ENCODE results near the gene PCNT. TPM values are rescaled to one million over a fixed set of nuclear protein-coding genes. Genes with fewer than 3 reads are reported as not detected.
A peak's percentile ranks its signal among the peaks of the same experiment; 100 is the strongest.

Gene PCNT
- total RNA-seq, 1 donor from 2014 or later: 36.0 TPM

GRCh38 chr21:46424039-46424591, 100.2 kb downstream of the PCNT start:
- Mint-ChIP-seq H3K27ac (ENCODE audit: unreplicated experiment) (no peak overlapping the region), H3K36me3 (ENCODE audit: low read depth, unreplicated experiment) (peaks cover 11% of the 10 kb centered on the region), H3K9me3 (ENCODE audit: unreplicated experiment) (no peaks in the 10 kb centered on the region), H3K27me3 (ENCODE audit: unreplicated experiment) (peaks cover 1% of the 10 kb centered on the region), H3K4me3 (ENCODE audit: unreplicated experiment) (no peak overlapping the region), H3K4me1 (ENCODE audit: unreplicated experiment) (peaks cover 7% of the 10 kb centered on the region)
- peak; percentile 25 for DNase-seq (ENCODE audit: low spot score)
- TF ChIP-seq, protein P1, sequence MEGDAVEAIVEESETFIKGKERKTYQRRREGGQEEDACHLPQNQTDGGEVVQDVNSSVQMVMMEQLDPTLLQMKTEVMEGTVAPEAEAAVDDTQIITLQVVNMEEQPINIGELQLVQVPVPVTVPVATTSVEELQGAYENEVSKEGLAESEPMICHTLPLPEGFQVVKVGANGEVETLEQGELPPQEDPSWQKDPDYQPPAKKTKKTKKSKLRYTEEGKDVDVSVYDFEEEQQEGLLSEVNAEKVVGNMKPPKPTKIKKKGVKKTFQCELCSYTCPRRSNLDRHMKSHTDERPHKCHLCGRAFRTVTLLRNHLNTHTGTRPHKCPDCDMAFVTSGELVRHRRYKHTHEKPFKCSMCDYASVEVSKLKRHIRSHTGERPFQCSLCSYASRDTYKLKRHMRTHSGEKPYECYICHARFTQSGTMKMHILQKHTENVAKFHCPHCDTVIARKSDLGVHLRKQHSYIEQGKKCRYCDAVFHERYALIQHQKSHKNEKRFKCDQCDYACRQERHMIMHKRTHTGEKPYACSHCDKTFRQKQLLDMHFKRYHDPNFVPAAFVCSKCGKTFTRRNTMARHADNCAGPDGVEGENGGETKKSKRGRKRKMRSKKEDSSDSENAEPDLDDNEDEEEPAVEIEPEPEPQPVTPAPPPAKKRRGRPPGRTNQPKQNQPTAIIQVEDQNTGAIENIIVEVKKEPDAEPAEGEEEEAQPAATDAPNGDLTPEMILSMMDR (IDR thresholded peaks at IDR 0.05; ENCODE audit: unreplicated experiment): no peak

DNA sequence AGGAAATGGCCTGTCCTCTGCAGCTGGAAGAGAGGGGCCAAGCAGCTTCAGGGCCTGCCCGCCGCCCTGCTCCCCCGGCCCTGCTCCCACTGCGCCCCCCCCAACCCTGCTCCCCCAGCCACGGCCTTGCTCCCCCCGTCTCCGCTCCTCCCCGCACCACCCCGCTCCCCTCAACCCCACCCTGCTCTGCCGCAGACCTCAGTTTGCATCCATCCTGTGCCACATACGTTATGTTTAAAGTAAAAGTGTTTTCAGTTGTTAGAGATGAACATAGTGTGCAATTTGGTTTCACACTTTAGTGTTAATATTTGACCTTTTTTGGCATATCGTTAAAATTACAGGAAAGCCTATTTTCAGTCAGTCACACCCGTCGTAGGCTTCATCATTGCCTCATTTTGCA, 100.7 kb downstream of the PCNT start:
- no peak overlapping the region for H3K4me3 Mint-ChIP-seq (ENCODE audit: unreplicated experiment)
- DNase-seq (ENCODE audit: low spot score): no peak
- H3K36me3 Mint-ChIP-seq (ENCODE audit: low read depth, unreplicated experiment): peaks cover 10% of the 10 kb centered on the region
- H3K9me3 Mint-ChIP-seq (ENCODE audit: unreplicated experiment): no peaks in the 10 kb centered on the region
- H3K27ac Mint-ChIP-seq (ENCODE audit: unreplicated experiment): no peak overlapping the region
- peaks cover 4% of the 10 kb centered on the region for H3K27me3 Mint-ChIP-seq (ENCODE audit: unreplicated experiment)
- TF ChIP-seq, protein P1 (IDR thresholded peaks at IDR 0.05; ENCODE audit: unreplicated experiment): no peak
- peaks cover 7% of the 10 kb centered on the region for H3K4me1 Mint-ChIP-seq (ENCODE audit: unreplicated experiment)

DNA sequence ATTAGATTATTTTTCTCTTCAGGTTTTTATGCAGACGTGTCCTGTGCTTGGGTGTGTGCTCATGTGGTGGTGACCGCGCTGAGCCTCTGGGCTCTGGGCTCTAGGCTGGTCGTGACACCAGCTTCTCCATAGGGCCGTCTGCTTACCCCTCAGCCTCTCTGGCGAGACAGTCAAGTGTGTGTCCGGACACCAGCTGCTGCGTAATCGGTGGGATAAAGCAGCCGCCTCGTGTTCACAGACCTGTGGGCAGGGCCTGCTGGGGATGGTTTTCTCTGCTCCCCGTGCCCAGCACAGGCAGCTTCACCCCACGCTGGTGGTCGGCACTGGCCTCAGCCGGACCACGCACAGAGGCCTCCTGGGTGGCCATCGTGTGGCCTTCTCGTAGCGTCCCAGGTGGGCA, 101.1 kb downstream of the PCNT start:
- Mint-ChIP-seq H3K27me3 (ENCODE audit: unreplicated experiment) (peaks cover 4% of the 10 kb centered on the region), H3K36me3 (ENCODE audit: low read depth, unreplicated experiment) (peaks cover 8% of the 10 kb centered on the region), H3K4me3 (ENCODE audit: unreplicated experiment) (no peak overlapping the region), H3K9me3 (ENCODE audit: unreplicated experiment) (no peaks in the 10 kb centered on the region), H3K4me1 (ENCODE audit: unreplicated experiment) (peaks cover 6% of the 10 kb centered on the region), H3K27ac (ENCODE audit: unreplicated experiment) (no peak overlapping the region)
- TF ChIP-seq, protein P1 (IDR thresholded peaks at IDR 0.05; ENCODE audit: unreplicated experiment): no peak
- no peak for DNase-seq (ENCODE audit: low spot score)

DNA sequence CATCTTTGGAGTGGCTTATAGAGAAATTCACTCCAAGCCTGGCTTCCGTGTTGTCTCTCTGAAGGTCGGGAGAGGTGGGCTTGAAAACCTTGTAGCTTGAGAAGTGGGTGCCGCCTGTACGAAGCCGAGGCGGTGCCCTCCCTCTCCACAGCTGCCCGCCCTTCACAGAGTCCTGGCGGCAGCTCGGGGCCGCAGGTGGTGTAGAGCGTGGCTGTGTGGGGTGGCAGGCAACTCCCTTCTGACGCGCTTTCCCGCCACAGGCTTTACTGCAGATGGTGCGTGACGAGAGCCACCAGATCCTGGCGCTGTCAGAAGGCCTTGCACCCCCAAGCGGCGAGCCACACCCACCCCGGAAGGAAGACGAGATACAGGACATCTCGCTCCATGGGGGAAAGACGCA, 101.6 kb downstream of the PCNT start:
- Mint-ChIP-seq H3K9me3 (ENCODE audit: unreplicated experiment) (no peaks in the 10 kb centered on the region), H3K27ac (ENCODE audit: unreplicated experiment) (no peak overlapping the region), H3K27me3 (ENCODE audit: unreplicated experiment) (peaks cover 4% of the 10 kb centered on the region), H3K4me1 (ENCODE audit: unreplicated experiment) (peaks cover 4% of the 10 kb centered on the region), H3K36me3 (ENCODE audit: low read depth, unreplicated experiment) (peaks cover 5% of the 10 kb centered on the region), H3K4me3 (ENCODE audit: unreplicated experiment) (no peak overlapping the region)
- no peak for DNase-seq (ENCODE audit: low spot score)
- TF ChIP-seq, protein P1 (IDR thresholded peaks at IDR 0.05; ENCODE audit: unreplicated experiment): no peak

GRCh38 chr21:46426313-46427046, 102.5 kb downstream of the PCNT start:
- peaks cover 4% of the 10 kb centered on the region for H3K27me3 Mint-ChIP-seq (ENCODE audit: unreplicated experiment)
- H3K9me3 Mint-ChIP-seq (ENCODE audit: unreplicated experiment): no peaks in the 10 kb centered on the region
- peaks cover 4% of the 10 kb centered on the region for H3K4me1 Mint-ChIP-seq (ENCODE audit: unreplicated experiment)
- peaks cover 10% of the 10 kb centered on the region for H3K36me3 Mint-ChIP-seq (ENCODE audit: low read depth, unreplicated experiment)
- no peak overlapping the region for H3K4me3 Mint-ChIP-seq (ENCODE audit: unreplicated experiment)
- H3K27ac Mint-ChIP-seq (ENCODE audit: unreplicated experiment): no peak overlapping the region
- TF ChIP-seq, protein P1 (IDR thresholded peaks at IDR 0.05; ENCODE audit: unreplicated experiment): no peak
- no peak for DNase-seq (ENCODE audit: low spot score)
